ENCODE results near the gene NACAD. TPM values are rescaled to one million over a fixed set of nuclear protein-coding genes. Genes with fewer than 3 reads are reported as not detected.

The NACAD gene
- polyA plus RNA-seq, 12 donors = 2.8 to 10.0 (median 4.9) TPM; not detected in 1

GRCh38 chr7:45098983-45099839 lies 10.4 kb upstream of the NACAD start:
- no peak for DNase-seq

- no peak for DNase-seq
These were observed 4.1 kb upstream of the NACAD start for GRCh38 chr7:45092931-45093235.

GRCh38 chr7:45092100-45092930 lies 3.5 kb upstream of the NACAD start:
- no peak for DNase-seq

- peak; percentile 31 for DNase-seq
These were observed 647 bp upstream of the NACAD start for GRCh38 chr7:45089341-45089891.

- no peak for DNase-seq
These were observed 545 bp downstream of the NACAD start for GRCh38 chr7:45088146-45088701.

- no peak for DNase-seq
These were observed 1.2 kb downstream of the NACAD start for GRCh38 chr7:45087301-45088145.

- no peak for DNase-seq
These were observed 2.3 kb downstream of the NACAD start for GRCh38 chr7:45086331-45087065.

- DNase-seq = no peak
These were observed 3.1 kb downstream of the NACAD start for GRCh38 chr7:45085619-45086200.

- DNase-seq = no peak
These were observed 3.7 kb downstream of the NACAD start for GRCh38 chr7:45084901-45085618.

GRCh38 chr7:45084336-45084735 lies 4.4 kb downstream of the NACAD start:
- no peak for DNase-seq

- no peak for DNase-seq
These were observed 5.9 kb downstream of the NACAD start for GRCh38 chr7:45082831-45083331.

GRCh38 chr7:45082031-45082830 lies 6.5 kb downstream of the NACAD start:
- DNase-seq = no peak

GRCh38 chr7:45081670-45081974 lies 7.1 kb downstream of the NACAD start:
- no peak for DNase-seq

- no peak for DNase-seq
These were observed 7.7 kb downstream of the NACAD start for GRCh38 chr7:45080958-45081669.

GRCh38 chr7:45080265-45080957 lies 8.4 kb downstream of the NACAD start:
- DNase-seq = no peak

GRCh38 chr7:45078125-45078681 lies 10.6 kb downstream of the NACAD start:
- DNase-seq = no peak

- DNase-seq = no peak
These were observed 11.2 kb downstream of the NACAD start for GRCh38 chr7:45077579-45077978.

Data from muscle of arm (tissue), 12 donors.